Panc1 (cell line): ENCODE data around the gene COL5A1. TPM values are rescaled to one million over a fixed set of nuclear protein-coding genes. Genes with fewer than 3 reads are reported as not detected.

ENCODE experiments used
- ATAC-seq: fragments of 200-7000 bp; cut with Tn5 transposase; 2 replicates; pipeline ENCODE4 v1.9.1; 2020; ENCODE audit warnings: mild to moderate bottlenecking, moderate library complexity
- BruUV-seq: library from RNA; stranded (reverse); fragments of 400-500 nt; replicated peaks from 2 replicates; lab custom pipeline; 2021; lab: Mats Ljungman, UMichigan
- CTCF ChIA-PET: fragments of 300-600 bp; sonication (Branson Sonifier 250); formaldehyde crosslinking; loops from one replicate; lab custom pipeline; 2022; ENCODE audit warnings: antibody characterized with exemption; lab: Charles Lee
- POLR2A ChIA-PET: fragments of 300-600 bp; sonication (Branson Sonifier 250); formaldehyde crosslinking; loops from one replicate; lab custom pipeline; 2022; ENCODE audit warnings: antibody characterized with exemption; lab: Charles Lee
- DNase-seq: peaks from one replicate; pipeline ENCODE4 v3.0.0-alpha.2; 2010; ENCODE audit warnings: low read depth, low spot score
- H3K27ac ChIP-seq: 2 replicates; pipeline ENCODE4 v1.5.1; 2011; ENCODE audit warnings: mild to moderate bottlenecking, low read length, inconsistent platforms
- H3K27me3 ChIP-seq: fragments of 200-500 bp; sonication (Bioruptor generic); 2 replicates; pipeline ENCODE4 v1.6.0; 2014; ENCODE audit warnings: low read length, inconsistent platforms; ENCODE audit not compliant: control insufficient read depth, insufficient read depth
- H3K36me3 ChIP-seq: fragments of 200-500 bp; sonication (Bioruptor generic); 2 replicates; pipeline ENCODE4 v1.5.1; 2014; ENCODE audit warnings: inconsistent platforms, mild to moderate bottlenecking, low read length, moderate library complexity; ENCODE audit not compliant: control insufficient read depth, insufficient read depth
- H3K4me1 ChIP-seq: 2 replicates; pipeline ENCODE4 v1.5.1; 2011; ENCODE audit warnings: inconsistent platforms, mild to moderate bottlenecking, low read length, moderate library complexity; ENCODE audit not compliant: control insufficient read depth, insufficient read depth
- H3K4me3 ChIP-seq, 2 experiments: 2 replicates each; pipeline ENCODE4 v1.5.1; 2011 to 2012; ENCODE audit warnings: low read depth in 2 of 2, low read length in 2 of 2, mild to moderate bottlenecking in 2 of 2, inconsistent platforms in 1 of 2, moderate library complexity in 1 of 2
- H3K9me3 ChIP-seq: fragments of 200-500 bp; sonication (Bioruptor generic); 2 replicates; pipeline ENCODE4 v1.5.1; 2014; ENCODE audit warnings: low read depth, mild to moderate bottlenecking, inconsistent platforms, low read length, moderate library complexity; ENCODE audit not compliant: control insufficient read depth, insufficient read depth
- CTCF ChIP-seq: fragments of 450-650 bp; IDR thresholded peaks from 2 replicates; pipeline ENCODE4 v1.5.1; 2017; ENCODE audit warnings: mild to moderate bottlenecking
- POLR2AphosphoS5 ChIP-seq: IDR thresholded peaks from 2 replicates; pipeline ENCODE4 v1.6.1; 2012; ENCODE audit warnings: mild to moderate bottlenecking, low read depth, low read length, moderate library complexity
- SIN3A ChIP-seq: IDR thresholded peaks from 2 replicates; pipeline ENCODE4 v1.6.1; 2012; ENCODE audit warnings: low read depth, mild to moderate bottlenecking, low read length, moderate library complexity, borderline replicate concordance; ENCODE audit not compliant: insufficient read depth
- TCF7L2 ChIP-seq: IDR thresholded peaks from 2 replicates; pipeline ENCODE4 v1.6.1; 2011; ENCODE audit warnings: mild to moderate bottlenecking, low read depth, low read length, inconsistent platforms
- in situ Hi-C: cut with HindIII; loops from 2 replicates; pipeline ENCODE4 v1.10.0; 2016; ENCODE audit warnings: low sequenced_read_pairs, low pct_unique_long_range_greater_than_20kb
- intact Hi-C: fragments of 100-400 bp; cut with micrococcal nuclease; formaldehyde crosslinking; loops from one replicate; pipeline ENCODE4 v1.10.0; 2022; ENCODE audit not compliant: unreplicated experiment
- total RNA-seq: library from RNA; stranded (reverse); gene quantifications from one replicate; pipeline ENCODE4 v1.2.1, GENCODE V29; 2021; ENCODE audit not compliant: unreplicated experiment
- TF ChIP-seq, protein P1 (sequence below), 2 experiments: IDR thresholded peaks; 2 replicates each; pipeline ENCODE4 v1.6.1; 2011 to 2012; ENCODE audit warnings: low read depth in 2 of 2, control low read depth in 1 of 2, low read length in 1 of 2, mild to moderate bottlenecking in 1 of 2, moderate library complexity in 1 of 2; ENCODE audit not compliant: insufficient read depth in 1 of 2

COL5A1 gene
- total RNA-seq, 1 experiment from 2014 or later: 5.7 TPM

DNA sequence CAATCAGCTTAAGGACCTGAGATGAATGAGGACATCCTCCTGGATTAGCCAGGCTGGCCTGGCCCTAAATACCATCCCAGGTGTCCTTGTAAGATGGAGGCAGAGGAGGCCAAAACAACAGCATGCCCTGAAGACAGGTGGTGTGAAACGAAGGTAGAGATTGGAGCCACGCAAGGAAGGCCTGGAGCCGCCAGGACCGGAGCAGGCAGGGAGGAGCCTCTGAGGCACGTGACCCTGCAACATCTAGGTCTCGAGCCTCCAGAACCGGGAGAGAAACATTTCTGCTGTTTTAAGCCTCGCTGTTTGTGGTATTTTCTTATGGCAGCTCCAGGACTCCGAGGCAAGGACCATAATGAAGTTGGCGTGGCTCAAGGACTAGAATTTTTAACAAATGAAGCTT lies 9.7 kb upstream of the COL5A1 start:
- no peaks in the 10 kb centered on the region for H3K4me1 ChIP-seq
- in situ Hi-C loops: no loop called here
- ChIA-PET POLR2A (no interaction called here), CTCF (no interaction called here)
- H3K27me3 ChIP-seq: no peaks in the 10 kb centered on the region
- intact Hi-C loops: no loop called here
- ATAC-seq: no peak
- TF ChIP-seq SIN3A (no peak), CTCF (no peak), POLR2AphosphoS5 (no peak), TCF7L2 (no peak)
- TF ChIP-seq, protein P1, sequence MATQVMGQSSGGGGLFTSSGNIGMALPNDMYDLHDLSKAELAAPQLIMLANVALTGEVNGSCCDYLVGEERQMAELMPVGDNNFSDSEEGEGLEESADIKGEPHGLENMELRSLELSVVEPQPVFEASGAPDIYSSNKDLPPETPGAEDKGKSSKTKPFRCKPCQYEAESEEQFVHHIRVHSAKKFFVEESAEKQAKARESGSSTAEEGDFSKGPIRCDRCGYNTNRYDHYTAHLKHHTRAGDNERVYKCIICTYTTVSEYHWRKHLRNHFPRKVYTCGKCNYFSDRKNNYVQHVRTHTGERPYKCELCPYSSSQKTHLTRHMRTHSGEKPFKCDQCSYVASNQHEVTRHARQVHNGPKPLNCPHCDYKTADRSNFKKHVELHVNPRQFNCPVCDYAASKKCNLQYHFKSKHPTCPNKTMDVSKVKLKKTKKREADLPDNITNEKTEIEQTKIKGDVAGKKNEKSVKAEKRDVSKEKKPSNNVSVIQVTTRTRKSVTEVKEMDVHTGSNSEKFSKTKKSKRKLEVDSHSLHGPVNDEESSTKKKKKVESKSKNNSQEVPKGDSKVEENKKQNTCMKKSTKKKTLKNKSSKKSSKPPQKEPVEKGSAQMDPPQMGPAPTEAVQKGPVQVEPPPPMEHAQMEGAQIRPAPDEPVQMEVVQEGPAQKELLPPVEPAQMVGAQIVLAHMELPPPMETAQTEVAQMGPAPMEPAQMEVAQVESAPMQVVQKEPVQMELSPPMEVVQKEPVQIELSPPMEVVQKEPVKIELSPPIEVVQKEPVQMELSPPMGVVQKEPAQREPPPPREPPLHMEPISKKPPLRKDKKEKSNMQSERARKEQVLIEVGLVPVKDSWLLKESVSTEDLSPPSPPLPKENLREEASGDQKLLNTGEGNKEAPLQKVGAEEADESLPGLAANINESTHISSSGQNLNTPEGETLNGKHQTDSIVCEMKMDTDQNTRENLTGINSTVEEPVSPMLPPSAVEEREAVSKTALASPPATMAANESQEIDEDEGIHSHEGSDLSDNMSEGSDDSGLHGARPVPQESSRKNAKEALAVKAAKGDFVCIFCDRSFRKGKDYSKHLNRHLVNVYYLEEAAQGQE (IDR thresholded peaks at IDR 0.05; ENCODE audit: insufficient read depth in 1 of 2, low read depth in 2 of 2, low read length in 1 of 2): no peak
- DNase-seq: no peak
- no peaks in the 10 kb centered on the region for H3K9me3 ChIP-seq
- no peak overlapping the region for H3K27ac ChIP-seq
- no peak overlapping the region for H3K4me3 ChIP-seq
- BruUV-seq: no TSS peak
- no peaks in the 10 kb centered on the region for H3K36me3 ChIP-seq

DNA sequence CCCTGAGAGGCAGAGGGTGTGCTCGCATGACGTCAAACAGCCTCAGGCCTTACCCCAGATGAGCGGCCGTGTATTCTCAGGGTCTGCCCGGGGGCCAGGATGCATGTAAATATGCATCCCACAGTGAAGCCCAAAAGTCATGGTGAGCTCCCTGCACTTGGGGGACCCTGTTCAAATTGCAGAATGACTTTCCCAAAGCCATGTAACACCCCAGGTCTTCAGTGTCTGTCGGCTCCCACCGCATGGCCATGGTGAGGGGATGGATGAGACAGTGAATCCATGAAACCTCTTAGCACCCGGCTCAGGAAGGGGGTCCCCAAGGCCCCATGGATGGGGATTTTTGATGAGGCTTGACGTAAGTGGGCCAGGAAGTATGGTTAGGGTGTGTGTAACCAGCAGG lies 9.3 kb upstream of the COL5A1 start:
- intact Hi-C loops: no loop called here
- H3K36me3 ChIP-seq: no peaks in the 10 kb centered on the region
- TF ChIP-seq POLR2AphosphoS5 (no peak), CTCF (no peak), SIN3A (no peak), TCF7L2 (no peak)
- TF ChIP-seq, protein P1 (IDR thresholded peaks at IDR 0.05; ENCODE audit: insufficient read depth in 1 of 2, low read depth in 2 of 2, low read length in 1 of 2): no peak
- no peak for ATAC-seq
- in situ Hi-C loops: no loop called here
- no peak overlapping the region for H3K27ac ChIP-seq
- ChIA-PET POLR2A (no interaction called here), CTCF (no interaction called here)
- no peaks in the 10 kb centered on the region for H3K9me3 ChIP-seq
- H3K4me1 ChIP-seq: no peaks in the 10 kb centered on the region
- DNase-seq: no peak
- no TSS peak for BruUV-seq
- no peak overlapping the region for H3K4me3 ChIP-seq
- H3K27me3 ChIP-seq: no peaks in the 10 kb centered on the region
